Measurements from ENCODE around the gene S1PR5. TPM values are rescaled to one million over a fixed set of nuclear protein-coding genes. Genes with fewer than 3 reads are reported as not detected.

The S1PR5 gene
- total RNA-seq, 4 donors from 2014 or later = 8.9 to 27.2 (median 16.3) TPM

GRCh38 chr19:10565028-10565566, 47.9 kb upstream of the S1PR5 start:
- WGBS, 2 donors = 3 to 10% methylated on average over 9 to 10 of the region's 10 CpGs
- peak overlapping the region; percentile 88 to 97 (median 93) for H3K27ac ChIP-seq
- peaks cover 33 to 55% (median 34%) of the 10 kb centered on the region in 3 donors for H3K4me1 ChIP-seq
- H3K36me3 ChIP-seq = peaks cover 3 to 37% (median 17%) of the 10 kb centered on the region in 3 donors
- no peaks in the 10 kb centered on the region for H3K9me3 ChIP-seq
- H3K4me3 ChIP-seq = peak overlapping the region; percentile 88 to 97 (median 92)
- H3K27me3 ChIP-seq = no peaks in the 10 kb centered on the region
- no peak for DNase-seq
- intact Hi-C loops (cut with DNase I) = loop anchor here (5.0 kb wide), 1 partner anchor 63 kb away; the partner anchor contains the start of gene KEAP1
- TF ChIP-seq CTCF (IDR thresholded peaks at IDR 0.05) (peak in 1 of 6 experiments; percentile 11), POLR2A (IDR thresholded peaks at IDR 0.05) (no peak)

GRCh38 chr19:10562609-10563008, 45.4 kb upstream of the S1PR5 start:
- Histone ChIP-seq H3K9me3 (no peaks in the 10 kb centered on the region), H3K27ac (no peak overlapping the region), H3K4me1 (peaks cover 22 to 35% (median 24%) of the 10 kb centered on the region in 3 donors), H3K4me3 (no peak overlapping the region), H3K36me3 (peaks cover 15 to 62% (median 40%) of the 10 kb centered on the region in 3 donors), H3K27me3 (no peaks in the 10 kb centered on the region)
- intact Hi-C loops (cut with DNase I) = no loop called here
- no peak for TF ChIP-seq POLR2A (IDR thresholded peaks at IDR 0.05)
- no peak for TF ChIP-seq CTCF (IDR thresholded peaks at IDR 0.05)
- no peak for DNase-seq
- 82% methylated on average over 5 of the region's 5 CpGs for WGBS, 2 donors

GRCh38 chr19:10560154-10560553, 42.9 kb upstream of the S1PR5 start:
- Histone ChIP-seq H3K27ac (no peak overlapping the region), H3K27me3 (no peaks in the 10 kb centered on the region), H3K9me3 (no peaks in the 10 kb centered on the region), H3K4me3 (no peak overlapping the region), H3K4me1 (peaks cover 17 to 39% (median 17%) of the 10 kb centered on the region in 3 donors), H3K36me3 (peaks cover 17 to 86% (median 45%) of the 10 kb centered on the region in 3 donors)
- TF ChIP-seq POLR2A (IDR thresholded peaks at IDR 0.05) (no peak), CTCF (IDR thresholded peaks at IDR 0.05) (no peak)
- no peak for DNase-seq
- WGBS, 2 donors = 92 to 96% methylated on average over 6 to 7 of the region's 7 CpGs
- intact Hi-C loops (cut with DNase I) = no loop called here

GRCh38 chr19:10557603-10558197, 40.5 kb upstream of the S1PR5 start:
- WGBS, 2 donors = 91 to 93% methylated on average over 20 to 30 of the region's 33 CpGs
- Histone ChIP-seq H3K9me3 (no peaks in the 10 kb centered on the region), H3K4me1 (peaks cover 27 to 49% (median 30%) of the 10 kb centered on the region in 3 donors), H3K27ac (peak overlapping the region in 1 of 4 donors; percentile 89), H3K36me3 (peaks cover 19 to 99% (median 57%) of the 10 kb centered on the region in 3 donors), H3K4me3 (no peak overlapping the region), H3K27me3 (no peaks in the 10 kb centered on the region)
- no peak for TF ChIP-seq CTCF (IDR thresholded peaks at IDR 0.05)
- TF ChIP-seq POLR2A (IDR thresholded peaks at IDR 0.05) = no peak
- intact Hi-C loops (cut with DNase I) = no loop called here
- no peak for DNase-seq

- intact Hi-C loops (cut with DNase I) = no loop called here
- Histone ChIP-seq H3K27me3 (no peaks in the 10 kb centered on the region), H3K36me3 (peaks cover 35 to 99% (median 57%) of the 10 kb centered on the region in 3 donors), H3K4me1 (peaks cover 32 to 67% (median 34%) of the 10 kb centered on the region in 3 donors), H3K4me3 (no peak overlapping the region), H3K9me3 (no peaks in the 10 kb centered on the region), H3K27ac (peak overlapping the region; percentile 76 to 89 (median 86))
- no peak for TF ChIP-seq POLR2A (IDR thresholded peaks at IDR 0.05)
- no peak for TF ChIP-seq CTCF (IDR thresholded peaks at IDR 0.05)
- DNase-seq = no peak
- 32 to 48% methylated on average over 6 to 7 of the region's 7 CpGs for WGBS, 2 donors
These were observed 38.3 kb upstream of the S1PR5 start for GRCh38 chr19:10555610-10555973.

Data from esophagus squamous epithelium (tissue), 5 donors.